ENCODE data around the gene IL6.
"Not testable (repeated sequence)": the region's sequence is repeated elsewhere in the genome, so short reads cannot be mapped to it uniquely, and the experiment has no call there.

The IL6 gene

DNA sequence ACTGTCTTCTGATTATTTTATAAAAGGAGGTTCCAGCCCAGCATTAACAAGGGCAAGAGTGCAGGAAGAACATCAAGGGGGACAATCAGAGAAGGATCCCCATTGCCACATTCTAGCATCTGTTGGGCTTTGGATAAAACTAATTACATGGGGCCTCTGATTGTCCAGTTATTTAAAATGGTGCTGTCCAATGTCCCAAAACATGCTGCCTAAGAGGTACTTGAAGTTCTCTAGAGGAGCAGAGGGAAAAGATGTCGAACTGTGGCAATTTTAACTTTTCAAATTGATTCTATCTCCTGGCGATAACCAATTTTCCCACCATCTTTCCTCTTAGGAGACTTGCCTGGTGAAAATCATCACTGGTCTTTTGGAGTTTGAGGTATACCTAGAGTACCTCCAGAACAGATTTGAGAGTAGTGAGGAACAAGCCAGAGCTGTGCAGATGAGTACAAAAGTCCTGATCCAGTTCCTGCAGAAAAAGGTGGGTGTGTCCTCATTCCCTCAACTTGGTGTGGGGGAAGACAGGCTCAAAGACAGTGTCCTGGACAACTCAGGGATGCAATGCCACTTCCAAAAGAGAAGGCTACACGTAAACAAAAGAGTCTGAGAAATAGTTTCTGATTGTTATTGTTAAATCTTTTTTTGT, 2.3 kb downstream of the IL6 start:
- no peak for DNase-seq

DNA sequence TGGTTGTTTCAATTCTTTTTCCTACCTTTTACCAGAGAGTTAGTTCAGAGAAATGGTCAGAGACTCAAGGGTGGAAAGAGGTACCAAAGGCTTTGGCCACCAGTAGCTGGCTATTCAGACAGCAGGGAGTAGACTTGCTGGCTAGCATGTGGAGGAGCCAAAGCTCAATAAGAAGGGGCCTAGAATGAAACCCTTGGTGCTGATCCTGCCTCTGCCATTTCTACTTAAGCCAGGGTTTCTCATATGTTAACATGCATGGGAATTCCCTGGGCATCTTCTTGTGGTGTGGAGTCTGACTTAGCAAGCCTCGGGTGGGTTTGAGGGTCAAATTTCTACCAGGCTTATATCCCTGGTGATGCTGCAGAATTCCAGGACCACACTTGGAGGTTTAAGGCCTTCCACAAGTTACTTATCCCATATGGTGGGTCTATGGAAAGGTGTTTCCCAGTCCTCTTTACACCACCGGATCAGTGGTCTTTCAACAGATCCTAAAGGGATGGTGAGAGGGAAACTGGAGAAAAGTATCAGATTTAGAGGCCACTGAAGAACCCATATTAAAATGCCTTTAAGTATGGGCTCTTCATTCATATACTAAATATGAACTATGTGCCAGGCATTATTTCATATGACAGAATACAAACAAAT, 3.2 kb downstream of the IL6 start:
- DNase-seq, result no peak

DNA sequence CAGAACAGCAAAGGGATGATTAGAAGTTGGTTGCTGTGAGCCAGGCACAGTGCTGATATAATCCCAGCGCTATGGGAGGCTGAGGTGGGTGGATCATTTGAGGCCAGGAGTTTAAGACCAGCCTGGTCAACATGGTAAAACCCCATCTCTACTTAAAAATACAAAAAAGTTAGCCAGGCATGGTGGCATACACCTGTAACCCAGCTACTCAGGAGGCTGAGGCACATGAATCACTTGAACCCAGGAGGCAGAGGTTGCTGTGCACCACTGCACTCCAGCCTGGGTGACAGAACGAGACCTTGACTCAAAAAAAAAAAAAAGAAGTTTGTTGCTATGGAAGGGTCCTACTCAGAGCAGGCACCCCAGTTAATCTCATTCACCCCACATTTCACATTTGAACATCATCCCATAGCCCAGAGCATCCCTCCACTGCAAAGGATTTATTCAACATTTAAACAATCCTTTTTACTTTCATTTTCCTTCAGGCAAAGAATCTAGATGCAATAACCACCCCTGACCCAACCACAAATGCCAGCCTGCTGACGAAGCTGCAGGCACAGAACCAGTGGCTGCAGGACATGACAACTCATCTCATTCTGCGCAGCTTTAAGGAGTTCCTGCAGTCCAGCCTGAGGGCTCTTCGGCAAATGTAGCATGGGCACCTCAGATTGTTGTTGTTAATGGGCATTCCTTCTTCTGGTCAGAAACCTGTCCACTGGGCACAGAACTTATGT, 4.1 kb downstream of the IL6 start:
- no peak for DNase-seq

DNA sequence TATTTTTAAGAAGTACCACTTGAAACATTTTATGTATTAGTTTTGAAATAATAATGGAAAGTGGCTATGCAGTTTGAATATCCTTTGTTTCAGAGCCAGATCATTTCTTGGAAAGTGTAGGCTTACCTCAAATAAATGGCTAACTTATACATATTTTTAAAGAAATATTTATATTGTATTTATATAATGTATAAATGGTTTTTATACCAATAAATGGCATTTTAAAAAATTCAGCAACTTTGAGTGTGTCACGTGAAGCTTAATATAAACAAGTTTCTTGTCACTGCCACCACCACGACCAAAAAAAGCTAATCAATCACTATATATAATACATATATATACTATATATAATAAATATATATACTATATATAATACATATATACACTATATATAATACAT, 4.8 kb downstream of the IL6 start:
- DNase-seq, result no peak

DNA sequence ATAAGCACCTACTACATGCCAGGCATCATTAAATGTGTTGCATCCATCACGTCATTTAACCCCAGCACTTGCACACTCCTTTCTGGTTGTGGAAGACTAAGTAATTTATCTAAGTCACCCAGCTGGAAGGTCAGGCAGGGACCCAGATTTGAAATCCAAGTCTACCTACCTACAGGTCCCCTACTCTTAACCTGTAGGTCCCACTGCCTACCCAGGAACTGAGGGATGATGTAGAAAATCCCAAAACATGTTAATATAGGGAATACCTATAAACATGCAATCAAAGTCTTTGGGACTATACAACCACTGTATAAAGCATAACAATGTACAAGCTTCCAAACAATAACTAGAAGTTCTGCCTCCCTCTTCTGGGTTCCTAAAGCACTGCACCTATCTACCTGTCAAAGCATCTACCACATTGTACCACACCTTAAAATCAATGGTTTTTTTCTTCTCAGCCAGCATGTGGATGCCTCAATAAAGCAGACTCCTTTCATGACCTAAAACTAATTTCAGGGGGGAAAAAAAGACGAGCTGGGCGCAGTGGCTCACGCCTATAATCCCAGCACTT, 5.6 kb downstream of the IL6 start:
- DNase-seq, result no peak

DNA sequence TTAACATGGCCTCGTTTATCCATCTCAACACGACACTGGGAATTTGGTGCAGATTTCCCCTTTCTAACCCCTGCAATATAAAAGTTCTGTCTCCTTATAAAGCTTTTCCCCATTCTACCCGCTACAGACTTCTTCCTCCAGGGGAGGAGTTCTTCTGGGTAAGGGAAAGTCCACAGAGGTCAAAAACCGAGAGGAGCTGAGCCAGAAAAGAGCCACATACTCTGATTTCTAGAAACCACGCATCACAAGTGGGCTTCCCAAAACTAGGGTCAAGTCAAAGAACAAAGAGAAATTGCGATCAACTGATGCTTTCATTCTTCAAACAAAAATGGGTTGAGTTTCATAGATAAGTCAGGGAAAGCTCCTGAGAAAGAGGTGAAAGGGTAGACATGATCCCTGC, 6.8 kb downstream of the IL6 start:
- DNase-seq, result no peak

DNA sequence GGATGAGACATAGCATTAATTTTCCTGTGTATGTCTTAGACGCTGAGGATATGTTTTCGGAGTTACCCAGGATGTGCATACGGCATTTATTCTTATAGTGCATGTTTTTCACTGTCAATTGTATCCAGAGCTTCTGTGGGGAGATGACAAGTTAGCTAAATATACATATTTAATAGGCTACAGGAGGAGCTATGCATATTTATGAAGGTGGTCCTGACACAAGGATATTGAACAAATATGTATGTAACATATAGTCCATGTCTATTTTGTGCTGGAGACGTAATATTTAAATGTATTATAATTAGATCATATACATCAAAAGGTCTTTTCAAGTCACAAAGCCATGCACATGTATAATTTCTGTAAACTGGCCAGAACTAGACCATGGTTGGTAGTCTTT, 16.0 kb downstream of the IL6 start:
- DNase-seq, result no peak

DNA sequence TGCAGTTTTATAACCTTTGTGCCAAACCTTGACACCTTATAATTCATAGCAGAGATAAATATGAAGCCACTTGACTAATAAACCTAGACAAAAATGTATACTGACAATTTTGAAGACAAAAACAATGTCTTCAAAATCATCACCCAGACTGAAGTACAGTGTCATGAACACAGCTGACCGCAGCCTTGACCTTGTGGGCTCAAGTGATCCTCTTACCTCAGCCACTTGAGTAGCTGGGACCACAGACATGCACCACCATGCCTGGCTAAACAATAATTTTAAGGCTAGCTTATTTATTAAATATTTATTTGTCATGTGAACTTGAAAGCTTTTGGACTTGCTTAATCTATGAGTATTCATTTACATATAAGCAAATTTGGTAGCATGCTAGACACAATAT, 24.3 kb downstream of the IL6 start:
- no peak for DNase-seq

DNA sequence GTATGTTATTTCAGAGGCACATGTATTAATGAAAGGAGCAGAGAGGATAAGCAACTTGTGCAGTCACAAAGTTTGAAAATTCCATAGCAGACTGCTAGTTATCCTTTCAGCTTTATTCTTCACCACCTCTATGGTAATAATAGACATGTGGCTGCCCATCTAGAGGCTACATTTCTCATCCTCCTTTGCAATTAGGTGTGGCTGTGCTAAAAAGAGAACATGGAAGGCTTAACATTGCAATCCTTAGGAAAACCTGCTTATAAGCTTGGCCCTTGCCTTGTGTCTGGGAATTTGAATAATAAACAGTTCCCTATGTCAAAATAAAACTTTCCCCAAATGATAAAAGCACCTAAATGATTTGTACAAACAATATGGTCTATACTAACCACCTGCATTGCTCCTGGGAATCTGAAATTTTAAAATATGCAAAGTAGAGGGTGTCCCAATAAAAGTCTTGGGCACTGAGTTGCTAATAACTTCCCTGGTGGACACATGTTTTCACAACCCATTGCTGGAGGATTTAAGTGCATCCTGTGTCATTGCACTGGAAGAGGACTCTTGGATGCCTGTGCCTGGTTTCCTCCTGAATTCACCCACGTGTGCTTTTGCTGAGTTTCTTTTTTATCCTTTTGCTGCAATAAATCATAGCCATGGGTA, 30.5 kb downstream of the IL6 start:
- no peak for DNase-seq

DNA sequence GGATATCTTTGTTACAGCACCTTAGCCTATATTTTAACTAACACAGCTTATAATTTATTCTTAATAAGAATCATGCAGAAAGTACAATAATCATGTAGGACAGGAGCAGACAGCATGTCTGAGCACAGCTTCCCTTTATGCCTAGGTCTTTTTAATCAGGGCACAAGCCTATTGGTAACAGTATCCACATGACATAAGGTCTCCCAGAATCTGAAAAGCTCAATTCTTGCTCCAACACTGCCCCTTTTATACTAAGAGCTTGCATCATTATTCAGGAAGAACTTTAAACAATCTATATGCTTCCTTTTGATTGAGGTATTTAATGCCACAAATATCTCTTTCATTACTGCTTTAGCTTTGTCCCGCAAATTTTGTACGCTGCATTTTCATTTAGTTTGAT, 31.6 kb downstream of the IL6 start:
- DNase-seq, result no peak

DNA sequence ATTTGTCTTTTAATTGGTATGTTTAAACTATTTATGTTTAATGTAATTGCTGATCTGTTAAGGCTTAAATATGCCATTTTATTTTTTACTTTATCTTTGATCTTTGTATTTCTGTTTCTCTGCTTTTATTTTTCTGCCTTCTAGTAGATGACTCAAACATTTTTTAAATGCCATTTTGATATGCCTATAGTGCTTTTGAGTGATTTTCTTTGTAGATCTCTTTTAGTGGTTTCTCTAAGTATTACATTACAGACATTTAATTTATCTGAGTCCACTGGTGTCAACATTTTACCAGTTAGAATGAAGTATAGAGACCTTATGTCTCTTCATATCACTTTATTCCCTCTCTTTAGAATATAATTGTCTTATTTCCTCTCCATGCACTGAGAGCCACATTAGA, 32.7 kb downstream of the IL6 start:
- DNase-seq, result no peak

DNA sequence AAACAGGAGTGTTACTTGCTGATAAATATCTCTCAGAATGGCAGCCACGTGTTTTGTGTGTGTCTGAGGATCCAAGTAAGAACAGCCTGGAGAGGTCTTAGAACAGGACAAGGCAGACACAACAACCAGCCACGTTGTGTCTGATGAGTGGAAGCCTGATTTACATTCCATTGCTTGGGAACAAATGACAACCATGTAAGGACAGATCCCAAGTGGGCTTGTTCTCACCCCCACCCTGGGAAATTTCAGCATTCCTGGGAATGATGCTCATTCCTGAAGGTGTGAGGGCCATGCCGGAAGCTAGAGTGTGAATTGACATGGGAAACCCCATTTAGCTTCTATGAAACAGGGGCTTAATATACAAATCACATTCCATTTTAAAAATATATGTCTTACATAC, 35.9 kb downstream of the IL6 start:
- DNase-seq, result no peak

DNA sequence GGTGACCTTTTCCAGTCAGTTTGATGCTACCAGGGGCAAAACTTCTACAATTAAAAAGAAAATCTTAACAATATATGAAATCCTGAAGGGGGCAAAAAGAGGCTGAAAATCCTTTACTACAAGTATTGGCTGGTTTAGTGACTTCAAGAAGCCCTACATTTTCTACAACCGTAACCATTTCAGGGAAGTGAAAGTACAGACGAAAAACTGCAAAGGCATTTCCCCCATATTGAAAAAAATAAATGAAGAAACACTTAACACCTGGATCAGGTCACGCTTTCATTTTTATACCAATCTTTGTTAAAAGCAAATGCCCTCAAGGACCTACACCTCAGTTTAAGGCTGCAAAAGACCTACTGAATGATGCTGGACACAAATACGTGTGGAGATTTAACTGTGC, 38.6 kb downstream of the IL6 start:
- no peak for DNase-seq

DNA sequence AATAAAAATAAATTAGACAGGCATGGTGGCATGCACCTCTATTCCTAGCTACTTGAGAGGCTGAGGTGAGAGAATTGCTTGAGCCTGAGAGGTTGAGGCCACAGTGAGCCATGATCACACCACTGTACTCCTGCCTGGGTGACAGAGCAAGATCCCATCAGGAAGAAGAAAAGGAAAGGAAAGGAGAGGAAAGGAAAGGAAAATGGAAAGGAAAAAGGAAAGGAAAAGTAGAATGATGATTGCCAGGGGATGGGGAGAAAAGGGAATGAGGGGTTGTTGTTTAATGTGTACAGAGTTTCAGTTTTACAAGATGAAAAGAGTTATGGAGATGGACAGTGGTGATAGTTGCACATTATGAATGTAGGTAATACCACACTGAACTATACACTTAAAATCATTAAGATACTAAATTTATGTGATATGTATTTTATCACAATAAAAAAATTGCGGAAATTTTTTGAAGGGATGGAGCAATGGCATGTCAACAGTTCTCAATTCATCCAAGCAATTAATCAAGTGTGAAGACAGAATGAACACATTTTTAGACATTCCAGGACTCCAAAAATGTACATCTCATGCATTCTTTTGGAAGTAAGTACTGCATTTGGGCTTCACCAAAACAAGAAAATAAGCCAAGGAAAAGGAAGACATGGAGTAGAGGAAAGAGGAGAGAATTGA, 44.3 kb downstream of the IL6 start:
- no peak for DNase-seq

DNA sequence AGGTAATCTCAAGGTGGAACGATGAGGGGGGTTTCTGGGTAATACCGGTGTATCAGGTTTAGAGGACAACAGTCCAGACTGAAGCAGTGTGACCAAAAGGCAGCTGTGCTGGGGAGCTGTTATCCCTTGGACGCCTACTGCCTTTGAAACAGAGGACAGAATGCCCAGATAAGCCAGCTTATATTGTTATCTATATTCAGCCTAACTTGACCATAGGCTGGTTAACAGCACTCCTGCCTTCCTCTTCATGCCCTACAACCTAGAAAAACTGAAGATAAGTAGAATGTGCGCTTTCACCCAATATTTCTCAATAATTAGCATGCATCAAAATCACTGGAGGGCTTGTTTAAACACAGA, 44.9 kb downstream of the IL6 start:
- no peak for DNase-seq

DNA sequence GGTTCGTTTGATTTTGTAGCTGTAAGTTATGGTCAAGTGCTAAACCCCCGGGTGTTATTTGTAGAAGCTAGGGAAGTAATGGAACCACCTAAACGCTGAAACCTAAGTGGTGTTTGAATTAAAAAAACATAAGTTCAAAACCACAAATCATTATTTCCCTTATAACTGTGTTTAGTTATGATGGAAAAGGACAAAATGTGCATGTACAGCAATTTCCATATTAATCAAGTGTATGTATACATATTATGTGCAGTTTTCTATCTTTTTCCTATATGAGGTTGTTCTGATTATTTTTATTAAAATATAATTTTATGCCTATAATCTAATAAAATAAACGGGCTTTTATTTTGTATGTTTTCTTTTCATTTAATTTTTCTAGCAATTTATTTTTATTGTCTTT, 45.9 kb downstream of the IL6 start:
- no peak for DNase-seq

DNA sequence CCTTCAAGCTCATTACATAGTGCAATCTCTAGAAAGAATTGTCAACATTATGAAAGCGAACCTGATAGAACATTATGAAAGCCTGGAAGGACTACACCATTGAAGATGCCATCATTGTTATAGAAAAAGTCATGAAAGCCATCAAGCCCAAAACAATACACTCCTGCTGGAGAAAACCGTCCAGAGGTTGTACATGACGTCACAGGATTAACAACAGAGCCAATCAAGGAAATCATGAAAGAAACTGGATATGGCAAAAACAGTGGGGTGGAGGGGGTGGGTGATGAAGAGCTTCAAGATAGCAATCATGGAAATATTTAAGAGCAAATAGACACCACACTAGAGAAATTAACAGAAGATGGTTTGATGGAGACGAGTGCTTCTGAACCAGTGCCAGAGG, 50.0 kb downstream of the IL6 start:
- no peak for DNase-seq

DNA sequence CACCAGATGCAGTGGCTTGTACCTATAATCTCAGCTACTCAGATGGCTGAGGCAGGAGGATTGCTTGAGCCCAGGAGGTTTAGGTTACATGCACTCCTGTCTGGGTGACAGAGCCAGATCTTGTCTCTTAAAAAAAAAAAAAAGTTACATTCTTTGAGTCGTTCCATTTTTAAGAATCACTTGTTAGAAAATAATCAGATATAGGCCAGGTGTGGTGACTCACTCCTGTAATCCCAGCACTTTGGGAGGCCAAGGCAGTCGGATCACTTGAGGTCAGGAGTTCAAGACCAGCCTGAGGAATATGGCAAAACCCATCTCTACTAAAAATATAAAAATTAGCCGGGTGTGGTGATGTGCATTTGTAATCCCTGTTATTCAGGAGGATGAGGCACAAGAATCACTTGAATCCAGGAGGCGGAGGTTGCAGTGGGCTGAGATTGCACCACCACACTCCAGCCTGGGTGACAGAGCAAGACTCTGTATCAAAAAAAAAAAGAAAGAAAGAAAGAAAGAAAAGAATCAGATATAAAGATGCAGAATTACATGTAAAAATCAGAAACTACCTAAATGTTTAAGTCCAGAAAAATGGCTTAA, 52.8 kb downstream of the IL6 start:
- DNase-seq, result not testable (repeated sequence)

DNA sequence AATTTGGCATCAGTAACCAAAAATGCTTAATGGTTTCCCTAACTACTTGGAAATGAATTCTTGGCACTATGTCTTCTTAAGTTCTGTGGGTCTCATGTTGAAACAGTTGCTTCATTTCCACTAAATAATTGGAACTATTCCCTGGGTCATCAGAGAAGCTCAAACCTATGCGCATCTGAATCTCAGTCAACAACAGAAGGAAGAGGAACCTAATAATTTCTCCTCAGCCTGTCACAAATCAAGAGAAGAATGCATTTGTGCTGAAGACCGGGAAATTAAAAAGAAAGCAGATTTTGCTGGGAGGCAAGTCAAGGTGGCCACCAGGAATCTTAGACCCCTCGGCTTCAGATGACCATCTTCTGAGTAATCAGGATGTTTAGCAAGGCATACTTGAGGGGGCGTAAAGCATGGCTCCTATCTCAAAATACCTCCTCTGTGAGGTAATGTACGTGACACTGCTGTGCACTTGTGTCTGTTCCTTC, 54.3 kb downstream of the IL6 start:
- DNase-seq, result no peak
